ENCODE results near the gene WDR33. TPM values are rescaled to one million over a fixed set of nuclear protein-coding genes. Genes with fewer than 3 reads are reported as not detected.

The WDR33 gene
- total RNA-seq, 2 donors from 2014 or later: 70.8 to 80.5 TPM

DNA sequence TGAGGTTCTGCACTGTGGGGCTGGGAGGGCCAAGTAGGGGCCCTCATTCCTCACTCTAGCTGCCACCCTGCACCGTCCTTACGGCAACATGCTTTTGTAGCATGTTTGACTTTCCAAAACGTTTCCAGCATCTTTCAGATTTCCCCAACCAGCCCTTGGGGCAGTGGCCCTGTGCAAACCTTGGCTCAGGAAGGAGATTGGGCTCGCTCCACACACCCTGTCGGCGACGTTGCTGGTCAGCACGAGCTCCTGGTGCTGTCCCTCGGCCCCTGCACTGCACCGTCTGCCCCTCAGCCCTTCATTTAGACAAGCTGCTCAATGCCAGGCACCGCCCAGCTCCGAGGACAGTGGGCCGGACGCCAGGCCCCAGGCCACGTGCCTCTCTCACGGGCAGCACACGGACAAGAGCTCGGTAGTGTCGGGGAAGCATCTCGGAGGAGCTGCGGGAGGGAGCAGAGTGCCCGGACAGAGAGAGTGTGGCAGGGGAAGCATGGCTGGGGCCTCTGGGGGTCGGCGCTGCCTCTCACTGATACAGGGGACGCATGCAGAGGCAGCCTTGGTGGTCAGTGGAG, 158.1 kb downstream of the WDR33 start:
- no peak for ATAC-seq
- Mint-ChIP-seq H3K9me3 (no peaks in the 10 kb centered on the region), H3K27ac (peak overlapping the region in 1 of 2 donors; percentile 86), H3K36me3 (no peaks in the 10 kb centered on the region)
- DNase-seq (ENCODE audit: low spot score in 2 of 2): no peak

DNA sequence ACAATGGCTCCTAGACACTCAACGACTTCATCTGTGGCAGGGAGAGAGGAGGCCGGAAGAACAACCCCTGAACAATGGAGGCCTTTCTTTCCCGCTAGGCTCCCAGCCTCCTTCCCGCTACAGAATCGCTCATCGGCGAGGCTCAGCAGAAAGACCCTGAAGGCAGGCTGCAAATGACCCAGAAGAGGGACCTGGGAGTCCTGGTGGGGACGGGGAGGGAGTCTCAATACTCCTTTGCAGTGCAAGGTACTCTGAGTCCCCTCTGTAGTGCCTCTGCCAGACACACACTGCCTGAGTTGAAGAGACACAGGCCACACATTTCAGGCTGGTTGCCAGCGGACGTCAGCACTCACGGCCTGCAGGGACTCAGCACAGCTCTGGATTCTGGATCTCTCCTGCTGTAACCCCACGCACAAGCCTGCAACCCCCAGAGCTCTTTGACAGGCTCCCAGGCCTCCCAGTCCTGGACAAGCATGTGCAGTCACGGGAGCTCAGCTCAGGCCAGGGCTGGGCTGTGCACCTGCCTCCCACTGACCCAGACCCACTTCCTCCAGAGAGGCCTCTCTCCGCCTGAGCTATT, 158.9 kb downstream of the WDR33 start:
- no peaks in the 10 kb centered on the region for H3K36me3 Mint-ChIP-seq
- DNase-seq (ENCODE audit: low spot score in 2 of 2): no peak
- no peaks in the 10 kb centered on the region for H3K9me3 Mint-ChIP-seq
- H3K27ac Mint-ChIP-seq: no peak overlapping the region
- no peak for ATAC-seq

DNA sequence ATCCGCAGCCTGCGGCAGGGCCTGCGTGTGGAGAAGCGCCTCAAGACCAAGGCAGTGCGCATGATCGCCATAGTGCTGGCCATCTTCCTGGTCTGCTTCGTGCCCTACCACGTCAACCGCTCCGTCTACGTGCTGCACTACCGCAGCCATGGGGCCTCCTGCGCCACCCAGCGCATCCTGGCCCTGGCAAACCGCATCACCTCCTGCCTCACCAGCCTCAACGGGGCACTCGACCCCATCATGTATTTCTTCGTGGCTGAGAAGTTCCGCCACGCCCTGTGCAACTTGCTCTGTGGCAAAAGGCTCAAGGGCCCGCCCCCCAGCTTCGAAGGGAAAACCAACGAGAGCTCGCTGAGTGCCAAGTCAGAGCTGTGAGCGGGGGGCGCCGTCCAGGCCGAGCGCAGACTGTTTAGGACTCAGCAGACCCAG, 159.6 kb downstream of the WDR33 start:
- Mint-ChIP-seq H3K9me3 (no peaks in the 10 kb centered on the region), H3K27ac (no peak overlapping the region), H3K36me3 (no peaks in the 10 kb centered on the region)
- DNase-seq (ENCODE audit: low spot score in 2 of 2) (no peak), ATAC-seq (no peak)

Other genes with a start within 250 kb of the WDR33 start
- not detected for gene GPR17, start 165.0 kb downstream of the WDR33 start, total RNA-seq
- gene LIMS2, start 135.6 kb downstream of the WDR33 start, total RNA-seq: 10 to 100 TPM in 1 of 2 donors, 1 to 10 TPM in 1; 8.1 to 15.5 TPM
- gene SFT2D3, start 109.7 kb downstream of the WDR33 start, total RNA-seq: 1 to 10 TPM; 2.6 to 3.5 TPM
- 10 to 100 TPM; 61.2 to 72.9 TPM for gene POLR2D, start 47.0 kb upstream of the WDR33 start, total RNA-seq
- 10 to 100 TPM; 14.4 to 15.3 TPM for gene AMMECR1L, start 74.8 kb upstream of the WDR33 start, total RNA-seq
- 10 to 100 TPM; 28.0 to 43.6 TPM for gene SAP130, start 216.9 kb upstream of the WDR33 start, total RNA-seq

Measured in activated naive CD4-positive, alpha-beta T cell treated with anti-CD3 and anti-CD28 coated beads, Interleukin-2, amount 50 U/mL, for 72 hours (primary cell).